GM18508 (cell line): Measurements from ENCODE around the gene ANKRD12.

Experiments used
- ATAC-seq: cut with Tn5 transposase; IDR thresholded peaks from one replicate; pipeline ENCODE4 v1.9.1; 2021; ENCODE audit warnings: moderate number of reproducible peaks; ENCODE audit not compliant: insufficient read depth, unreplicated experiment

Gene ANKRD12

GRCh38 chr18:9105420-9105819 lies 31.2 kb upstream of the ANKRD12 start:
- ATAC-seq = no peak

DNA sequence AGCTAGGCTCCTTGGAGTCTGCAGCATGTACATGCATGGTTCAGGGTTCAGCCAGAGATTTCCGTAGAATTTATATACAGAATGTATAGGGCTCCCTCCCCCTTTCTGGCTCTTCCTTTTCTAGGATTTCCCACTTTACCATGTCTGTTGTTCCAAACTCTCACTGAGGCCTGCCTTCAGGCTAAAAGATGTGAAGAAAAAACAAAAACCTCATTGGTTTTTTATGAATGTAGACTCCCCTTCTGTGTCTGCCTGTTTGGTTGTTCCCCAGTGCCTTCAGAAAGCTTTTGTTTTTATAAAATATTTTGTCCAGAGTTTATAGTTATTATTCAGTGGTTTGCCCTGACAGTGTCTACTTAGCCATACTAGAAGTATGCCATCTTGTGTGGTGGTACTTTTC lies 30.5 kb upstream of the ANKRD12 start:
- ATAC-seq = no peak

- no peak for ATAC-seq
These were observed 29.6 kb upstream of the ANKRD12 start for GRCh38 chr18:9106800-9107584.

DNA sequence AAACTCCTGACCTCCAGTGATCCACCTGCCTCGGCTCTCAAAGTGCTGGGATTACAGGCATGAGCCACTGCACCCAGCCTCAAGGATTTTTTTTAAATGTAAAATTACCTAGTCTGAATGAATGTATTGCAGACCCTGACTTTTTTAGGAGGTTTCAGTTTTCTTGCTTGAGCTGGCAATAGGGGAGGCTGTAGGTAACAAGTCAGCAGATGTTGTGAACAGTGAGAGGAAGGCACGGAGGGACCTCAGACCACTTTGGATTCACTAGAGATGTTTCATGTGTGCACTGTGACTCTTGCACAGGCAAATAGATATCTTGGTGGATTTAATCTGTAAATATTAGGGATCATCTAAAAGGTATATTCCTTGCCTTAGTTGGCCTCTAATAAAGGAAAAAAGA lies 27.7 kb upstream of the ANKRD12 start:
- ATAC-seq = no peak

GRCh38 chr18:9109523-9109922 lies 27.1 kb upstream of the ANKRD12 start:
- no peak for ATAC-seq

DNA sequence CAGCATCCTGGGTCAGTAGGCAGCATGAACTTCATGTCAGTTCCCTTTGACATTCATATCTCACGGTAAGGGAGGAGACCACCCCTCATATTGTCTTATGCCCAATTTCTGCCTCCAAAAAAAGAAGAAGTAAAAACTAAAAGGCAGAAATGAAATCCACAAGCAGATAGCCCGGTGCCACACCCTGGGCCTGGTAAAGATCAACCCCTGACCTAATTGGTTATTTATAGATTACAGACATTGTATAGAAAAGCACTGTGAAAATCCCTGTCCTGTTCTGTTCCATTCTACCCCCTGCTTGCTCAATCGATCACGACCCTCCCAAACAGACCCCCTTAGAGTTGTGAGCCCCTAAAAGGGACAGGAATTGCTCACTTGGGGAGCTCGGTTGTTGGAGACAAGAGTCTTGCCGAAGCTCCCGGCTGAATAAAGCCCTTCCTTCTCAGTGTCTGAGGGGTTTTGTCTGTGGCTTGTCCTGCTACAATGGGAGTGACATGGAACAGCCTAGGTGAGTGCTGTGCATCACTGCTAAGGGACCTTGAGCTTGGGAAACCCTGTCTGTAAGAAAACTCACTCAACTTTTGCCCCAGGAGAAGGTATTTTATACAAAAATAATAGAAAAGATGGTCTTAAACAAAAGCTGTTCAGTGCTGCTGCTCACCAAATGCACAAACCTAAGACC lies 23.0 kb upstream of the ANKRD12 start:
- no peak for ATAC-seq

DNA sequence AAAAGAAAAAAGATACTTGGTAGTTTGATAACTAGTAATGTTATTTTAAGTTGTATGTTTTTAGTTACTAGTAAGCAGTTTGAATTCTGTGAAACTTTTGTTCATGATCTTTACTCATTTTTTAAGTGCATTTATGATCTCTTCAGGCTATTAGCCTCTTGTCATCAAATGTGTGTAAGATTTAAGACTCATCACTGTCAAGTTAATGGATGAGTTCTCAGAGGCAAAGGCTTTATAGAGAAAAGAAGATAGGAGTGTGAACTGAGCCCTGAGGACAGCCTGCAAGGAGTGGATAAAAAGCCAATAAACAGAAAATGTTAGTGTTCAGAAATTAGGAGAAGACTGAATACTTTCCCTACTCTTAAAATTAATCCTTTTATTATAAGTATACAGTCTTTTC lies 20.6 kb upstream of the ANKRD12 start:
- ATAC-seq = no peak

- ATAC-seq = no peak
These were observed 18.4 kb upstream of the ANKRD12 start for GRCh38 chr18:9117980-9118841.

- no peak for ATAC-seq
These were observed 15.8 kb upstream of the ANKRD12 start for GRCh38 chr18:9120796-9121195.

- no peak for ATAC-seq
These were observed 13.1 kb upstream of the ANKRD12 start for GRCh38 chr18:9123520-9123919.

DNA sequence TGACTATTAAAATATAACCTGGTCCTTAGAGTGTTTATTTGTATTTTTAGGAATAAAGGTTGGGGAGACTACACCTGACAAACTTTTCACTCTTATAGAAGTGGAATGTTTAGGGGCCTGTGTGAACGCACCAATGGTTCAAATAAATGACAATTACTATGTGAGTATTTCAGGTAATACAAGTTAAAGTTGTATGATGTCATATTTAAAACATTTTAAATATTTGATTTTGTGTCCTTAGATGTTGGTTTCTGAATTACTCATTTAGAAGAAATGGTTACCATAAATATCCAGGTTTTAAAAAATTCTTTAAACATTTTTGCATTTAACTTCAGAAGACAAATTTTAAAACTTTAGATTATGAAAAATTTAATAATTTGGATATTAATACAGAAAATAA lies 11.8 kb upstream of the ANKRD12 start:
- ATAC-seq = no peak

- ATAC-seq = no peak
These were observed 10.2 kb upstream of the ANKRD12 start for GRCh38 chr18:9126337-9126736.

- no peak for ATAC-seq
These were observed 6.4 kb upstream of the ANKRD12 start for GRCh38 chr18:9130195-9130594.

DNA sequence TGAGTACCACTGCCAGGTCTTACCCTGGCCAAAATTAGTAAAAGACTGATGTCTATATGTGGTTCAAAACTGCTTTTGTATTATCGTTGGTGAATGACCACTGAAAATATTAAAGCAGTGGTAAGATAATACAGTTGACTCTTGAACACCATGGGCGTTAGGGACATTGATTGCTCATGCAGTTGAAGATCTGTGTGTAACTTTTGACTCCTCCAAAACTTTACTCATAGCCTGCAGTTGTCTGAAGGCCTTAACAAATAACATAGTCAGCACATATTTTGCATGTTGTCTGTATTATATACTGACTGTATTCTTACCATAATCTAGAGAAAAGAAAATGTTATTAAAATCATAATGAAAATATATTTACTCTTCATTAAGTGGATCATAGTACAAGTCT lies 5.8 kb upstream of the ANKRD12 start:
- ATAC-seq = no peak

DNA sequence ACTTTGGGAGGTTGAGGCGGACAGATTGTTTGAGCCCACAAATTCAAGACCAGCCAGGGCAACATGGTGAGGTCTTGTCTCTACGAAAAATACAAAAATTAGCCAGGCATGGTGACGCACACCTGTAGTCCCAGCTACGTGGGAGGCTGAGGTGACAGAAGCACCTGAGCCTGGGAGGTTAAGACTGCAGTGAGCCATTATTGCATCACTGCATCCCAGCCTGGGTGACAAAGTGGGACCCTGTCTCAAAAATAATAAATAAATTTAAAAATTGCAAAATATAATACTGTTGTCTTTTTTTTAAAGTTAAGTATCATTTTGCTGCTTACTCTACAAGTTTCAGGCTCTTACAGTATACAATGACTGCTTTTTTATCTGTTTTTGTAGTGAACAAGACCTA lies 4.0 kb upstream of the ANKRD12 start:
- ATAC-seq = no peak

DNA sequence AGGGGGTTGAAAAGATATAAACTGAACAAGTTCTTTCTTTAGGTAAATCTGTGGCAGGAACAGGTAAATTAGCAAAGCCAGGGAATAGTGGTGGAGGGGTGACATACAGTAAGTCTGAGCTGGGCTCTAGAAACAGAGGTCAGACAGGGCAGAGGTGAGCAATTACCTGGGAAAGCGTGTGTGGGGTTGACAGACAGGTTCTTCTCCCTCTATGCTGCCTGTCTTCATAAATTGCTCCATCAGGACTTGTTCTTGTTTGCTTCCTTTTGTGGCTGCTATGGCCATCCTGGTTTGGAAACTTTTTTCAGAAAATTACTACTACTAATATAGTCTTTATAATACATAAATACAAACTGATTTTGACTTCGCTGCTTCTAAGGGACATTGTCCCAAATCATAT lies 3.4 kb upstream of the ANKRD12 start:
- no peak for ATAC-seq

DNA sequence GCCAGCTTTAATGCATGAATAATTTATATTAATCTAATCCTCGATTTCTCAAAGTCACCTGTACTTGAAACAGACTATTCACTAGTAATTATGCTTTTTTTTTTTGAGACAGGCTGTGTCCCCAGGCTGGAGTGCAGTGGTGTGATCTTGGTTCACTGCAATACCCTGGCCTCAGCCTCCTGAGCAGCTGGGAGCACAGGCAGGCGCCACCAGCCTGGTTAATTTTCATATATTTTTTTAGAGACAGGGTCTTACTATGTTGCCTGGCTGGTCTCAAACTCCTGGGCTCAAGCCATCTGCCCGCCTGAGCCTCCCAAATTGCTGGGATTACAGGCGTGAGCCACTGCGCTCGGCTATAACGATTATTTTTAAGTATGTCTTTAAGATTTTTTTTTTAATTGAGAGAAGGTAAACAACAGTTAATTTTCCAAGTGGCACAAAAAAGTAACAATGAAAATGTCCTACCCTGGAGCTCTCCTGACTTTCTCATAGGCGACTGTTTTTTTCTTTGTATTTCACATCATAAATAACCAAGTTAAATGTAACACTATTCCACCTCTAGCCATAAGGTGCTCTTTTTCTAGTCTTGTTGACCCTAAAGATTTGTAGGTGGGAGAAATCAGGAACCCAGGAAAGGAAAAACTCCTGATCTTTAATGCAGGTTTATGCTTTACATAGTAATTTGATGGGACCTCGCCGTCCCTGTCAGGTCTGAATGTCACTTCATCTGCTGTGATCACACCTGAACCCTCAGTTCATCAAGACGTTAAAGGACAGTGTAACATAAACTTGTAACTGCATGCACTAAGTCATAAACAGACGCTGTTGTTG lies 1.3 kb upstream of the ANKRD12 start:
- no peak for ATAC-seq

DNA sequence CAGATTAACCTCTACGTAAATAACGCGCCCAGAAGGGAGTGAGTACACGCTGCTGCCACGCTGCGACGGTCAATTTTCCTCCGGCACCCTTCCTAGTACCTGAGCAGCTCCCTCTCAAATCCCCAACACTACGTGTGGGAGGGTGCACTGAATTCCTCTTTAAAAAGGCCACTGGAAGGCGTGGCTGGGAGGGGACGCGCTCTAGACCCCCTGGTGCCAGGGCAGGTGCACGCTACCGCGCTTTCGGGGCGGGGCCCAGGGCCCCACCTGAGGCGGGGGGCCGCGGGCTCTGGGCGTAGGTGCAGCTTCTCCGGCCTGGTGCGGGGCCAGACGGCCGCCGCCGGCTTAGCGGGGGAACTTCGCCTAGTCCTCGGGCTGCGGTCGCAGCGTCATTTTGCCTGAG lies 668 bp upstream of the ANKRD12 start:
- ATAC-seq = peak; percentile 1

DNA sequence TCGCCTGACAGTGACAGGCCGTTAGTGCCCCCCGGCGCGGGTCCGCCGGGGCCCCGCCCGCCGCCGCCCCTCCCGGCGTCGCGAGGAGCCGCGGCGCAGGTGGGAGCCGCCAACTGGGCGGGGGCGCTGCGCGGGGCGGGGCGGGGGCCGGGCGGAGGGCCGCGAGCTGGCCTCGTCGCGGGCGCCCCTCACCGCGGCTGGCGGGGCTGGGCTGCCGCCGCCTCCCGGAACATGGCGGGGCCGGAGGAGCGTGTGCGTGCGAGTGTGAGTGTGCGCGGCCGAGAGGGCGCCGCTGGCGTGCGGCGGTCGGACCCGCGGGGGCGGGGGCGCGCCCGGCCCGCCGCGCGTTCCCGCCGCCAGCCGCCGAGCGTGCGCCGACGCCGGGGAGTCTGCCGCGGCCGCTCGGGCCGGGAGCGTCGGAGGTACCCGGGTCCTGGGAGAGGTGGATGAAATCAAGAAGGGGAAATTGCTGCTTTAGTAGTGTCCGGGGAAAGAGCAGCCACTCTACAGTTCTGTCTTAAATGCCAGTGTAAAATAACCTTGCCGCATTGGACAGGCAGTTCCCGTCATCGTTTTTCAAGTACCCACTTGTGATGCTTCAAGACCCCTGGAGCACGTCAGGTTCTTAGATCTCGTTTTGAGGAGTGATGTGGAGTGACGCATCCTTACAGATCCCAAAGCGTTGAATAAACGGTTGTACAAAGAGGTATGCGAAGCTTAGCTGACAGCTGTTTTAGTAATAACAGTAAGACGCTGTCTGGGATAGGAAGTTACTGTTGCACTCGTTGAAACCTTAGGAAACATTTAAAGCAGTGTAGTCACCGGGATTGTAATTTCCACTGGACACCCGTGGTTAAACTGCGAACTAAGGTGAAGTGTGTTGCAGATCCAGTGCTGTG lies 836 bp downstream of the ANKRD12 start:
- ATAC-seq = peak; percentile 7
